HG03064 (cell line): ENCODE results near the gene TMSB15B.
"Not testable (repeated sequence)": the region's sequence is repeated elsewhere in the genome, so short reads cannot be mapped to it uniquely, and the experiment has no call there.

Experiments used
- ATAC-seq: cut with Tn5 transposase; IDR thresholded peaks from one replicate; pipeline ENCODE4 v1.9.1; 2021; ENCODE audit warnings: low read depth; ENCODE audit not compliant: unreplicated experiment

The TMSB15B gene

GRCh38 chrX:103962411-103963278, at the start of gene TMSB15B:
TSS of gene TMSB15B (plus strand) at chrX:103962627.
- peak; percentile 97 for ATAC-seq

DNA sequence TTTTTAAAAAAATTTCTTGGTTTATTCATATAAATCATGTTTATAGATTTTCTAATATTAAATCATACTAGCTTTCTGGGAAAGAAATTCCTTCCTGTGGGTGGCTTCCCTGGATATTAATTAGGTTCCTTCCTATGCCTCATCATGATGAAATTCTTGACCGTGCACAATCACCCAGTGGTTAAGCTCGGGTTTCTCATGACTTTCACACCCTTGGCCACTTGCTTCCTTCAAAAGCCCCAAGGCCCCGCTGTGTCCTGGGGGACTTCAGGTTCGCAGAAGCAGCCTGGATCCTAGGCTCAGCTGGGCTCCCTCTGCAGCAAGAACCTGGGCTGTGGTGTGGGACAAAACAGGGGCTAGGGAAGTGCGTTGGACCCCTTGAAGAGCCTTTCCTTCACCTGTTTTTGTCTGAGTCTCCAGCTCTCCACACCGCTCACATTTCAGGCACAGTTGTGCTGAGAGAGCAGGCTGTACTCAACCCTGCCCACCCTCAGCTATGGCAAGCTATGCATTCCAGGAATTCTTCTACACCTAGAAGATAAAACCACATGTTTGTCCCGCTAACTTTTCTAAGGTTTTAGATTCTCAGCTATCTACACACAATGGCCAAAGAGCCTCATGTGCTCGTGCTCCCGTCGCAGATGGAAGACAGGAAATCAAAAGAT, 48.9 kb upstream of the TMSB15B start:
- no peak for ATAC-seq

- no peak for ATAC-seq
Observed at GRCh38 chrX:103918050-103918449, 44.4 kb upstream of the TMSB15B start.

DNA sequence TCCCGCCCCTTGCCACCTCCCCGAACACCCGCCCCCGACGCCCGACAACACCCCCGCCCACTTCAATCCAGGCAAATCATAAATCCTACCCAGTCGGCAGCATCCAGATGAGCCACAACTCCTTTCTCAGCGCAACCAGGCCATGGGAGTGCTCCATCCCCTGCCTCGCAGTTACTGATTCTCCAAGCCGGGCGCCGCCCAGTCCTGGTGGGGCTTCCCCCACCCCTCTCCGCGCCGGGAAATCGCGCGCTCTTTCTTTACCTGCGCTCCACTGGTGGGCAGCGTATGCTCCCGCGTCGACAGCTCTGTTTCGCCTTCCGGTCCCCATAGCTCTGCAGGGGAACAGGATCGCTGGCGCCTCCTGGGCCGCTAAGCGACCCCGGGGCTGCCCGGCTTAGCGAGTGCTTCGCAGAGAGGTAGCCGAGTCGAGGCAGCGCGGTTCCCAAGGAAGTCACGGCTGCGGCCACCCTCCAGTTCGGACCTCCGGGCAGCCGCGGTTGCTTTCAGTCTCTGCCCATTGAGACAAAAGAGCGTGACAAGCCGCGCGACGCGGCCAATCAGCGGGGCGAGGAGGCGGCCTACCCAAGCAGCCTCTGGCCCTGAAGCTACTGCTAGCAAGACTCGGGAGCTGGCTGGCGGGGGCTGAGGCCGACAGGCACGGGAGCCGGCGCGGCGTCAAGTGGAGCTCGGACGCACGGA, 43.7 kb upstream of the TMSB15B start:
- peak; percentile 61 for ATAC-seq

- peak; percentile 27 for ATAC-seq
Observed at GRCh38 chrX:103919270-103919637, 43.2 kb upstream of the TMSB15B start.

DNA sequence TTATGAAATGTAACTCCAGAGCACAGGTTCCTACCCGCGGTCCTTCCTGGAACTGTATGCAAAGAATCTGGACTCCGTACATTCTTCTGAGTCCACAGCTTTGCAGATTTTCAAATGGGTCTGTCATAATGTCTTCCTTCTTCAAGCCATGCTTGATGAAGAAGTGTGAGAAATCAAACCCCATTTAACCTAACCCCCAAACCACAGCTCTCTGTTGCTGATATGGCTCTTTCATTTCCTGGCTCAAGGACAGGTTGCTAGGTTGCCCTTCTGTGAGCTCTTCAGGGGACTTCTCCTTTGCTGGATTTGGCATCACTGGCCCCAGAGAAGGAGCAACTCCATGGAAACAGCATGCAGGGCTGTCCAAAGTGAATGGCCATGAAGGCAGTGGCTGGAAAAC, 41.9 kb upstream of the TMSB15B start:
- ATAC-seq, result peak; percentile 43

- peak; percentile 74 for ATAC-seq
Observed at GRCh38 chrX:103927030-103927429, 35.4 kb upstream of the TMSB15B start.

- no peak for ATAC-seq
Observed at GRCh38 chrX:103927633-103928032, 34.8 kb upstream of the TMSB15B start.

DNA sequence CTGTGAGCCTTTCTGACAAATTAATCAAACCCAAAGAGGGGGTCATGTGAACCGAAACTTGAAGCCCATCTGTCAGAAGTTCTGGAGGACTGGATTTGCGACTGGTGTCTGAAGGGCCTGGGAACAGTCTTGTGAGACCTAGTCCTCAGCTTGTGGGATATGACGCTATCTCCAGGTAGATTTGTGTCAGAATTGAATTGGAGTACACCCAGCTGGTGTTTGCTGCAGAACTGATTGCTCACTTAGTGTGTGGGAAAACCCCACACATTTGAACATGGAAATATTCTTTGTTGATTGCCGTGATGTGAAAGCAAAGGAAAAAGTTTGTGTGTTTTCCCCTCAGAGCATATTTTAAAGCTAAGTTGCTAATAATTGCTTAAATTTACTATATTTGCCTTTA, 30.3 kb upstream of the TMSB15B start:
- ATAC-seq, result no peak

- ATAC-seq, result not testable (repeated sequence)
Observed at GRCh38 chrX:103940257-103940656, 22.2 kb upstream of the TMSB15B start.

DNA sequence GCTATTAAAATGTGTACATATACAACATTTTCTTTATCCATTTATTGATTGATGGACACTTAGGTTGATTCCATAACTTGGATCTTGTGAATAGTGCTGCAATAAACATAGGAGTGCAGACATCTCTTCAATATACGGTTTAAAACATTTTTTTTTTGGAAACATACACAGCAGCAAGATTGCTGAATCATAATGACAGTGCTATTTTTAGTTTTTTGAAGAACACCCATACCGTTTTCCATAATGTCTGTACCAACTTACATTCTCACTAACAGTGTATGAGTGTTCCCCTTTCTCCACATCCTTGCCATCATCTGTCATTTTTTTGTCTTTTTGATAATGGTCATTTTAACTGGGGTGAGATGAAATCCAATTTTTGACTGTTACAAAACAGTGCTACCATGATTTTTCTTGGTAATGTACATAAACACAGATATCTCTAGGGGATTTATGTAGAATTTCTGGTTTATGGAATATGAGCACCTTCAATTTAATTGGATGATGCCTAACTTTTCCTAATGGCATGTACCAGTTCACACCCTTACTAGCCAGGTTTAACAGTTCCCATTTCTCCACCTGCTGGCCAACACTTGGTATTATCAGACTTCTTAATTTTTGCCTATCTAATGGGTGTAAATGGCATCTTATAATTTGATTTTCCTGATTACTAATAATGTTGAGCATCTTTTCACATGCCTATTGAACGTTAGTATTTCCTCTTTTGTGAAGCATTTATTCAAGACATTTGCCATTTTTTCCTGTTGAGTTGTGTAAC, 21.0 kb upstream of the TMSB15B start:
- no peak for ATAC-seq

GRCh38 chrX:103949506-103949905, 12.9 kb upstream of the TMSB15B start:
- ATAC-seq, result no peak

GRCh38 chrX:103953353-103953752, 9.1 kb upstream of the TMSB15B start:
- no peak for ATAC-seq

GRCh38 chrX:103954259-103954658, 8.2 kb upstream of the TMSB15B start:
- ATAC-seq, result no peak

- ATAC-seq, result not testable (repeated sequence)
Observed at GRCh38 chrX:103960599-103960998, 1.8 kb upstream of the TMSB15B start.

GRCh38 chrX:103983508-103983907, 21.1 kb downstream of the TMSB15B start:
- not testable (repeated sequence) for ATAC-seq

DNA sequence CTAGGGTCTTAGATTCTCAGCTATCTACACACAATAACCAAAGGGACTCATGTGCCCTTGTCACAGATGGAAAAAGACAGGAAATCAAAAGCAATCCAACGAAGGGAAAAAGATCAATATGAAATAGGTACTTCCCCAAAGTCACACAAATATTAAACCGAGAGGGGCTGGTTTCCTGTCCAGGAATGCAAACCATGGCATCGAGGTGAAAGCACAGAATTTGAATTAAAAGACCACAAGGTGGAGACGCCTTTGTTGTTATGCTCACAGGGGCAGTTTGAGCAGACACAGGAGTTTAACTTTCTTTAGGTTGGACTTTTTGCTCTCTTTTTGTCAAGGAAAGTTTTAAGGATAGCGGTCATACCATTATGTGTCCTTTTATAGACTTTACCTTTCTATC, 36.8 kb downstream of the TMSB15B start:
- ATAC-seq, result no peak

DNA sequence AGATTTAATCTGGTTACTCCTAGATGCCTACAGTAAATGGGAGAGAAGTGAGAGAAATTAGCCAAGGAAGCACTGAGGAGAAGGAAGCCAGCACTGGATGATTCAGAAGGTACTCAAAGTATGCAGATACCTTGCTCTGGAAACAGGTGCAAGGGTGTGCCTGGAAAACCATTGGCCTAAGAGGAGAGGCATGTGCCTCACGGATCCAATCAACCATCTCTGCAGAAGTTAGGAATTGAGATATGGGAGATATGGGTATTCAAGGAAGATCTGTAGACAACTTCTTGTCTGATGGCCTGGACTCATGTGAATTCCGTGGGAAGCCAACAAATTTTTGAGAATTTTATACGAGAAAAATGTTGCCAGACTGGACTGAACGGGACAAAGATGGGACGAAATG, 46.4 kb downstream of the TMSB15B start:
- ATAC-seq, result no peak

DNA sequence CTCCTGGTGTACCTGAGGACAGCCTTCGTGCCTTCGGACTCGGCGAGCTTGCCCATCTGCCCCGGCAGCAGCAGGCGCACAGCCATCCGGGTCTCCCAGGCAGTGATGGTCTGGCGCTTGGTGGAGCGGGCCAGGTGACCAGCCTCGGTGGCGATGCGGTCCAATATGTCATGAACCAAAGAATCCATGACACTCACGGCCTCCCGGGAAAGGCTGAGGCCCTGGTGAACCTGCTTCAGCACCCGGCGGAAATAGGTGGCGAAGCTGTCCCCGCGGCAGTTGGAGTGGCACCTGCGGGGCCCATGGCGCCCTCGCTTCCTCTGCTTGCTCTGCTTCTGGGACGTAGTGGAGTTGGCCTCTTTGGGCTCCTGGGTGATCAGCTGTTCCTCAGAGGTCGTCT, 50.7 kb downstream of the TMSB15B start:
- ATAC-seq, result no peak

DNA sequence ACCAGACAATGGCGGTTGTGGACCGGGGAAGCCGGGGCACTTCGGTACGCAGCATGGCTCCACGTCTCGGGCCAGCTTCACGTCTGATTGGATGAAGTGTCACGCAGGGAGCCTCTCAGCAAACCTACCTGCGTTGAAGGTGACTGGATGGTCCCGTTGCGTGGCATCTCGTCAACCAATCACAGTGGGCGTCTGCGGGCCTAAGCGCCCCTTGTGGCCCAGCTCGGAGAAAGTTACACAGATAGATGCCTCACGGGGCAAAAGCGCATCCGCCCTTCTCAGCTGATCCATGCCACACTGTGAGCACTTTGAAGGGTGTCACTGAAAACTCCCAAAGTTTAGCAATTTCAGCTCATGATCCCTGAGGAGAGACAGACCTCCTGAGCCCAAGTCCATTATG, 51.2 kb downstream of the TMSB15B start, which contains the start of gene H2BW1:
Gene H2BW1, minus strand, starts transcription at position 103 of the 400 bp plus-strand sequence. CDS start 132 bp downstream, outside the sequence.
- no peak for ATAC-seq
